Anterior cingulate cortex (tissue), 58 donors: ENCODE results near the gene BIN2.

Experiments
- DNase-seq, 58 donors: peaks; one replicate each; lab custom pipeline; 2025; lab: John Stamatoyannopoulos, UW

Gene BIN2

GRCh38 chr12:51323966-51324895, at the start of gene BIN2:
Gene BIN2, minus strand, starts transcription at chr12:51324174. Its CDS starts 72 bp downstream, at chr12:51324102.
- DNase-seq: peak in 11 of 58 donors; percentile 3 to 13 (median 6)

- DNase-seq: no peak
Measured at GRCh38 chr12:51373187-51373586, 49.2 kb upstream of the BIN2 start.

- DNase-seq: no peak
Measured at GRCh38 chr12:51372021-51372420, 48.0 kb upstream of the BIN2 start.

GRCh38 chr12:51371295-51371953, 47.5 kb upstream of the BIN2 start:
- DNase-seq: peak in 21 of 58 donors; percentile 5 to 65 (median 28)

GRCh38 chr12:51370667-51371066, 46.7 kb upstream of the BIN2 start:
- DNase-seq: no peak

GRCh38 chr12:51369581-51369980, 45.6 kb upstream of the BIN2 start:
- no peak for DNase-seq

GRCh38 chr12:51368640-51369517, 44.9 kb upstream of the BIN2 start:
- peak in 6 of 58 donors; percentile 9 to 25 (median 20) for DNase-seq

GRCh38 chr12:51365276-51365675, 41.3 kb upstream of the BIN2 start:
- no peak for DNase-seq

GRCh38 chr12:51364001-51364400, 40.0 kb upstream of the BIN2 start:
- DNase-seq: no peak

- no peak for DNase-seq
Measured at GRCh38 chr12:51362747-51363342, 38.9 kb upstream of the BIN2 start.

- DNase-seq: peak in 54 of 58 donors; percentile 8 to 95 (median 78)
Measured at GRCh38 chr12:51362307-51362706, 38.3 kb upstream of the BIN2 start.

- peak in 3 of 58 donors; percentile 8 to 43 (median 11) for DNase-seq
Measured at GRCh38 chr12:51361161-51362016, 37.4 kb upstream of the BIN2 start.

GRCh38 chr12:51360315-51360714, 36.3 kb upstream of the BIN2 start:
- DNase-seq: no peak

GRCh38 chr12:51359851-51360250, 35.9 kb upstream of the BIN2 start:
- DNase-seq: no peak

GRCh38 chr12:51358496-51358895, 34.5 kb upstream of the BIN2 start:
- DNase-seq: no peak

- no peak for DNase-seq
Measured at GRCh38 chr12:51357374-51358047, 33.5 kb upstream of the BIN2 start.

- peak in 44 of 58 donors; percentile 2 to 64 (median 31) for DNase-seq
Measured at GRCh38 chr12:51351913-51352532, 28.0 kb upstream of the BIN2 start.

- no peak for DNase-seq
Measured at GRCh38 chr12:51349026-51349425, 25.1 kb upstream of the BIN2 start.
